ENCODE results near the gene TGIF2. TPM values are rescaled to one million over a fixed set of nuclear protein-coding genes. Genes with fewer than 3 reads are reported as not detected.

TGIF2 gene
- total RNA-seq, 1 donor from 2014 or later: 33.0 TPM

Other genes starting within 250 kb of the TGIF2 start
- gene MYL9, start 32.1 kb upstream of the TGIF2 start, total RNA-seq: 2.2 and 2.5 TPM in 2 replicates
- gene RAB5IF, start 32.2 kb downstream of the TGIF2 start, total RNA-seq: 107 and 112 TPM in 2 replicates
- gene SLA2, start 72.6 kb downstream of the TGIF2 start, total RNA-seq: 68.9 and 72.1 TPM in 2 replicates
- 30.0 and 33.2 TPM in 2 replicates for gene NDRG3, start 172.5 kb downstream of the TGIF2 start, total RNA-seq
- 35.1 and 35.9 TPM in 2 replicates for gene DSN1, start 200.2 kb downstream of the TGIF2 start, total RNA-seq

Data from T-helper 2 cell treated with Interferon-gamma antibody and Interleukin-4, amounts not matched to agents 100 ng/mL and 5 ng/mL, for 36 hours (primary cell).